GM18520 (cell line): ENCODE results near the gene TEX36.
"Not testable (repeated sequence)": the region's sequence is repeated elsewhere in the genome, so short reads cannot be mapped to it uniquely, and the experiment has no call there.

Experiments
- ATAC-seq: cut with Tn5 transposase; IDR thresholded peaks from one replicate; pipeline ENCODE4 v1.9.1; 2021; ENCODE audit not compliant: unreplicated experiment

The TEX36 gene, protein sequence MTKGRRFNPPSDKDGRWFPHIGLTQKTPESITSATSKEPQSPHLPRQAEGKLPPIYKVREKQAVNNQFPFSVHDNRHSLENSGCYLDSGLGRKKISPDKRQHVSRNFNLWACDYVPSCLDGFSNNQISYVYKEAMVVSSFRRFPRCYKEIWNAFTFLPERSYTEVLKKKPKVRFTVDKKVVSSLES

DNA sequence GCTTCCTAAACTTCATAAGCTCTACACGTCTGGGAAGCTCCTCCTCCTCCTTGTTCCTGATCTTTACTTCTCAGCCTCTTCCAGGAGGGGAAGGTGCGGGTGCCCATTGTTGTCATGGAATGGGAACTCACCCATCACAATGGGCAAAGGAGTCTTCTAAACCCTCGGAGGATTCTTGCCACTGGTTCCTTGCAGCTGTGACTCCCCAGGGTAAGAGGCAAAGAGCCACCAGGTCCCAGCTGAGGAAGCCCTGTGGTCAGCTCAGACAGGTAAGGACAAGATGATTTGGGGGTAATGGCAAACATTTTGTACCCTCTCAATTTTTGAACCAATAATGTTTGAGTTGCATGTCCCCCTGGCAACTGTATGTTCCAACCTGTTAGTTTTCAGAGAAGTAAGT, at the start of gene TEX36:
TSS of gene TEX36 (minus strand) at position 101 of the 400 bp plus-strand sequence. CDS start 174 bp downstream, outside the sequence.
- ATAC-seq = no peak

DNA sequence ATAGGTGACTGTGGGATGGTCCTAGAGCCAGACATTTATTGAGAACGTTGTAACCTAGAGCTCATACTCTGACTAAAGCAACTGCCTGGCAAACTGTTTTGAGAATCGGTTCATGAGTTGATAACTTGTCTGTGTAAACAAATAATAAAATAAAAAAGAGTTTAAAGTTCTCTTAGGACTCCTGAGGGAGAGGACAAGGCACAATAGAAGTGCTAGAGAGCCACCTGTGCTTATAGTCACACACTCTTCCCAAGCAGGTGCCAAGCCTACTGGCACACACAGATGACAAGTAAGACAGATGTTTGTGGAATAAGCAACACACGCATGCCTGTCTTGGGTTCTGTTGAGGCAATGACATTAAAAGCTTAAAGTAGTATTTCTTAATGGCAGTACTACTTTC, 44.5 kb upstream of the TEX36 start:
- no peak for ATAC-seq

DNA sequence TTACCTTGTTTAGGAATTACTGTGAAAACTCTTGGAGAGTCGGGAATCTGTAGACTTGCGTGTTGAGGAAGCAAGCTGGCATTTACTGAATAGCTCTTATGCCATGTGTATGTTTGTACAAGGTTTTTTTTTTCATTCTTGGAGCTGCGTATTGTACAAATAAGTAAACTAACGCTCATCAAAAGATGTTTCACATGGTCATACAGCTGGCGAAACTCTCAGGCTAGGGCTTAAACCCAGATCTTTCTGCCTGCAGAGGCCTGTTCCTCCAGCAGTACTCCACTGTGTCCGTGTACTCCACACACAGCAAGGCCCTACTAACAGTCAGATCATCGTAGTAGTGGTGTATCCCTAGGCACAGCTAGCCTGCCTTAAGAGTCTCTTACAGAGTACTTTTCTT, 44.0 kb upstream of the TEX36 start:
- no peak for ATAC-seq

DNA sequence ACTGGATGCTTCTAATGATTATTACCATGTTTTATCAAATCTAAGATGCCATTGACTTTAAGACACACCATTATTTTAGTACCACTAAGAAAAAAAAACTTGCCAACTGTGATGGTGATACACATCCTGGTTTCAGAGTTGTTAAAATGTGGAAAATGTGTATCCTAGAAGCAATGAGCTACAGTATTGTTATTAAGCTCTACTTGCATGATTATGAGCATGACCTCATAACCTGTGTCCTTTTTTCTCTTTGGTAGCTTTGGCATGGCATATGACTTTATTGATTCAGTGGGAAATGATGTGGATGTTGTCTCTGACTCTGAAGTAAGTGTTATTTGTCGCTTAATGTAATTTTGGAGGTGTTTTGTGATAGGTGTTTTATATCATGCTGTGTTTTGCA, 39.8 kb upstream of the TEX36 start:
- ATAC-seq = no peak

DNA sequence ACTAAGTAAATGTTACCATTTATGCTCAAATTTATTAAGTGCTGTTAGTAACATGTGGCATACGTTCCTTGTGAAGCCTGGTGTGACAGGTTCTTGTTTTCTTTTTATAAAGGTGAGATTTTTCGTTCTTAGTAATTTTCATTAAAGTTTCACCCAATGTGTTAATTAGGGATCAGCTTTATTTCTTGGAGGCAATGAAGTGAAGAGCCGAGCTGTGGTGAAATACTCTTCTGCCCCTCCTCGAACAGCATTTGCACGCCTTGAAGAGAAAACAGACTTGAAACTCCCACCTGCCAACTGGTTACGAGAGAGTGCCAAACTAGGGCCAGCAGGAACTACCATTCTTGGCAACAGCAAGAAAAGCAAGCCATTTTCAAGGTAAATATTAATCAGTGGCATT, 38.1 kb upstream of the TEX36 start:
- ATAC-seq = peak; percentile 30

DNA sequence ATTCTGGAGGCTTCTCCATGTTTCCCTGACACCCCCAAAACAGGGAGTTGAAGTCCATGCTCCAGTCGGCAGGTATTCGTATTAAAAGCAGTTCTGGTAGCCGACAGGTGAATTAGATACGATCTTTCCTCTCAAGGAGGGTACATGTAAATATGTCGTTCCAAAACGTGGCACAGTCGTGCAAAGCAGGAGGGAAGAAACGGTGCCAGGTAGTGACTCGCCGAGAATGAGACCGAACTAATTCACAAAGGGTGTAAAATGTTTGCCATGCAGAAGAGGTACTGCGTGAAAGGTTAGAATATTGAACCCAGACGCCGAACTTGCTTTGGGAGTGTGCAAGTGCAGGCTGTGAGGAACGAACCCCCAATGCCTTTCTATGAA, 37.0 kb upstream of the TEX36 start:
- ATAC-seq = no peak

DNA sequence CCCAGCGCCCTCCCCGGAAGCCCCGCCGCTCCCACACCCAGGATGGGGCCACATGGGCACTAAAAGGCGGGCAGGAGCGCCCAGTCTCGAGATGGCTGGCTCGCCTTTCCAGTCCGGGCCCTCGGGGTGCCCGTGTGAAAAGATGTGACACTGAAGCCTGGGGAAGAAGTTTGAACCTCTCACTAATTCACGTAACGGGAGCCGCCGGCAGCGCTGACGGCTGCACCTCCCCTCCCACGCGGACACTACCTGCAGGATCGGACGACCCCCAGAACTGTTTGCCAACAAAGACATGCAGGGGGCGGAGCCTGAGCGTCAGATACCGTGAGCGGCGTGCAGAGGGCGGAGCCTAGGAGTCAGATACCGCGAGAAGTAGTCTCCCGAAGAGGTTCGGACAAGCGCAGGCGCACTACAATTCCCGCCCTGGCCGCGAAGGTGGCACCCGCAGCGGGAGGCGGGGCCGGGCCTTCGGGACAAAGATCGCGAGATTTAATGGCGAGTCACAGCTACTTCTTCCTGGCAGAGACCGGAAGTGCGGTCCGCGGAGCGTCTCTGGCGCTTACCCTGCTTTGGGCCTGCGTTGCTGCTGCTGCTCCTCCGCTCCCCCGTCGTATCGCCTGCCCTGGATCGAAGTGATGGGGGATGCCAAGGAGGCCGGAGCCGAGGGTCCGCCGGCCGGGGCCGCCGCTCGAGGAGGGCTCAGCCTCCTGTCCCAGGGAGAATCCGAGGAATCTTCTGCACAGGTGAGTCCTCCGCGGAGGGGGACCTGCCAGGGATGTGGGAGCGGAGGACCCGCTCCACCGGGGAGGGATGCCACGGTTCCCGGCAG, 36.4 kb upstream of the TEX36 start, which contains the start of gene EDRF1:
TSS of gene EDRF1 (plus strand) at position 537 of the 829 bp plus-strand sequence. CDS start at position 636, 99 bp downstream.
- ATAC-seq = peak; percentile 86

DNA sequence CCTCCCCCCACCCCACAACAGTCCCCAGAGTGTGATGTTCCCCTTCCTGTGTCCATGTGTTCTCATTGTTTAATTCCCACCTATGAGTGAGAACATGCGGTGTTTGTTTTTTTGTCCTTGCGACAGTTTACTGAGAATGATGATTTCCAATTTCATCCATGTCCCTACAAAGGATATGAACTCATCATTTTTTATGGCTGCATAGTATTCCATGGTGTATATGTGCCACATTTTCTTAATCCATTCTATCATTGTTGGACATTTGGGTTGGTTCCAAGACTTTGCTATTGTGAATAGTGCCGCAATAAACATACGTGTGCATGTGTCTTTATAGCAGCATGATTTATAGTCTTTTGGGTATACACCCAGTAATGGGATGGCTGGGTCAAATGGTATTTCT, 31.8 kb upstream of the TEX36 start:
- not testable (repeated sequence) for ATAC-seq

DNA sequence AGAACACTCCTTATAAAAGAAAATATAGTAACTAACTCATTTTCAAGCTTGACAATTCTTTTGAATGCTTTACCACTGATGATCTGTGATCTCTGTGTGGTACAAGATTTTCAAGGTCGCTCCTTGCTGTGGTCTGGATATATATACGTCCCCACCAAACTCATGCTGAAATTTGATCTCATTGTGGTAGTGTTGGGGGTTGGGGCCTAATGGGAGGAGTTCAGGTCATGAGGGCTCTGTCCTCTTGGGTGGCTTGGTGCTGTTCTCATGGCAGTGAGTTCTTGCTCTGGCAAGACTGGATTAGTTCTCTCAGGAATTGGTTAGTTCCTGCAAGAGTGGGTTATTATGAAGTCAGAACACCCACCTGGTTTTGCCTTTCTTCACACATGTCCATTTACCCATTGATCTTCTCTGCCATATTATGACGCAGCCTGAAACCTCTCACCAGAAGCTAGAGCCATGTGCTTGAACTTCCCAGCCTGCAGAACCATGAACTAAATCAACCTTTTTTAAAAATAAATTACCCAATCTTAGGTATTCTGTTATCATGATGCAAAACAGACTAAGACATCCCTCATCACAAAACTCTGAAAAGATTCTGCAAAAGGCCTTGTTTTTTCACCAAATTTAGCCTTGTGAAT, 28.3 kb upstream of the TEX36 start:
- no peak for ATAC-seq

DNA sequence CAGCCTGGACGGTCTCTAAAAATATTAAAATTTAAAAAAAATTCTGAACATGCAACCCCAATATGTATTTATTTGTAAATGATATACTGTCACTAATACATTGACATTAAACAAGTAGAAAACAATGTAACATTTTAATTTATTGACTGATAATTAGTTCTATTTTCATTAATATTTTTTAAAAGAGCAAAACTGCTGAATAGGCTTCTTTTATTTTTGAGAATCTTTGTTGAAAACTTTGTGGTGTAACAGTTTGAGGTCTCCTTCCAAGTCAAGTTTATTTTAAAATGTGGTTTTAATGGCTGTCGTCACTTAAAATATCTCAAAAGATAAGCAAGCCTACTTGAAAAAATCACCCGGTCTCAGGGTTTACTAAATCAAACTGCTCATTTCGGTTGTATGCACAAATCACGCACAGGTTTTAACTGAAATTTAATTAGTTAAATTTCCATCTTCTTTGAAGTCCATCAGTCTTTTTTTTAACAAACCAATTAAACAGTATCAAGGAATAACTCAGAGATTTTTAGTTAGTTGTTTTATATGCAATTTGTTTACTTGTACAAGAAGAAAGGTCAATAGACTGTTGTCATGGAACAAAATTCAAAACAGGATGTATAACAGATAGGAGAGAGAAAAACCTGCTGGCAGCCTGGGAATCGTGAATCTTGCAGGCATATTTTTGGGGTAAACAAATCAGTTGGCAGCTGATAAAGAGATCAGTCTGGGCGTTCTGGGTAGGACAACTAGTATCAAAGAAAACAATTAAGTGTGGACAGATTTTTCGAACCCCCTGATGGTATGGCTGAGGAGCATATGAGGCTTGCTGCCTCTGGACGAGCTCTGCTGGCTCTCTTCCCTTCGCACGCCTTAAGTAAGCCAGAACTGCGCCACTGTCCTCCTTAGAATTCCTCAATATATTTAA, 26.9 kb upstream of the TEX36 start:
- ATAC-seq = no peak

DNA sequence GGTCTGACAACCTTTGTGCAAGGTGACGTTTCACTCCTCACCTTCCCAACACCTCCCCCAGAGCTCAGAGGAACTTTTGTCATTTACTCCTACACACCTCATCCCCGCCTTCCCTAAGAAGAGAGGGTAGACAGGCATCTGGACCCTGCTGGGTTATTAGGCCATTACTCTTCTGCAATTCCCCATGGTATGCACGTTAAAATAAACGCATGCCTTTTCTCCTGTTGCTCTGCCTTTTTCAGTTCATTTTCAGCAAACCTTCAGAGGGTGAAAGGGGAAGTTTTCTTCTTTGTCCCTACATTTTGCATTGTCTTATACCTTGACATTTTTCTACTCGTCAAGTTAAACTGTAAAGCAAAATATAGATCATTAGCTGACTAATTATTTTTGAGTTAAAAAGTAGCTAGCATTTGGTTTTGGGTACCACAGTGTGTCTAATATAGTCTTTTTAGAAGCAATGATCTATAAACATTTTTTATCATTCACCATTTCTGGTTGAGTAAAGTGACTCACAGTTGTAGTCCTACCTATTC, 26.1 kb upstream of the TEX36 start:
- ATAC-seq = no peak

DNA sequence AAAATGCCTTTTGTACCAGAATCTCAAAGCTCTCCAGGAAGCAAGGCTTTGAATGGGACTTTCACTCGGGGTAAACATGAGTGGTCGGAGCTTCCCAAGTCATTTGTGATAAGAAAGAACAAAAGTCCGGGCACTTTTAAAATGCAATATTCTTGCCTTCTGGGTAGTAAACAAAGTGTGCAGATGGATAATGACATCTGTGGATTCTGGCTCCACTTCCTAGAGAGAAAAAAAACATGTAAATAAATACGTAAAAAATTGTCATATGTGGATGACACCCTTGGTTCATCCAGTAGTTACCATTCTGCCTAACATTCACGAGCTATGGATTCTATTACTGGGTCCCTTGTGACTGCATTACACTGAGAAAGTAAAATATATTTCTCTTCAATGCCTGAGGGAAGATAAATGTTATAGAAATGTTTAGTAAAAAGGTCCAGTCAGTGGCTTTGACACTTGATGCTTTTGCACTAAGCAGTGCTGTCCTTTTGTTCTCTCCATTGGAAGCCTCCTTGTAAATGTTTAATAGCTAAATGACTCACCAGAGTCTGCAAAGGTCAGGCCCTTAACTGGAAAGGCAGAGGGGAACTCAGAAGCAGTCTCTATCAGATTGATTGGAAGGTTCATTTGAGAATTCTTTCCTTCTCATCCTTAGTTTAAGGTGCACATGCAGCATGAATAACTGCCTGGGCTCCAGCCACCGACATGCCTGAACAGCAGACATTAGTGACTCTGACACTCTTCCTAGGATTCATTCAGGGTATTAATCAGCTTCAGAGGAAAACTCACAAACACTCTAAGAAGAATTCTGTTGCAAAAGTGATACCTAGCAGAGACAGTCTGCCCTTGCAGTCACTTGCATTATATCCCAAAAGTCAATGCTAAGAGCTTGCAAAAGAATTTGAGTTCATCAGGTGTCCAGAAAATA, 24.8 kb upstream of the TEX36 start:
- no peak for ATAC-seq

DNA sequence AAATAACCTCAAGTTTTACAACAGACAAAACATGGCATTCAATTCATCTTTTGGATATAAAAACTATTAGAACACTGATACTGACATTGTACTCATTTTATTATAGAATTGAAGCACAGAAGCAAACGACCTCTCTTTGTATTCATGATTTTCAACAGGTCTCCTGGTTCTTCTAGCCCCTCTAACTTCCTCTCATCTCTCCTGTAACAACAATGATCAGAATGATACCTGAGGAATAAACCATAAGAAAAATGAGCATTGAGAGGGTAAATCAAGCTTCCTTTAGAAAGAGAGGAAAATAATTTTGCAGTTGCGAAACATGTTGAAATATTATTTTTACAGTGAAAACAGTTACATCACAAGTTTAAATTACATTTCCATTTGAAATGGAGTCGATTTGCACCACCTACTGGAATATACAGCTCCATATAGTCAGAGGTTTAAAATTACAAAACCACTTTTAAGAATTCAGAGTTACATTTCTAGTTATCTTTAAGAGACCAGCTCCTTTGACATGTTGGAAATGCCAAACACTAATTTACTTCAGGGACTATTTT, 17.5 kb upstream of the TEX36 start:
- ATAC-seq = no peak

DNA sequence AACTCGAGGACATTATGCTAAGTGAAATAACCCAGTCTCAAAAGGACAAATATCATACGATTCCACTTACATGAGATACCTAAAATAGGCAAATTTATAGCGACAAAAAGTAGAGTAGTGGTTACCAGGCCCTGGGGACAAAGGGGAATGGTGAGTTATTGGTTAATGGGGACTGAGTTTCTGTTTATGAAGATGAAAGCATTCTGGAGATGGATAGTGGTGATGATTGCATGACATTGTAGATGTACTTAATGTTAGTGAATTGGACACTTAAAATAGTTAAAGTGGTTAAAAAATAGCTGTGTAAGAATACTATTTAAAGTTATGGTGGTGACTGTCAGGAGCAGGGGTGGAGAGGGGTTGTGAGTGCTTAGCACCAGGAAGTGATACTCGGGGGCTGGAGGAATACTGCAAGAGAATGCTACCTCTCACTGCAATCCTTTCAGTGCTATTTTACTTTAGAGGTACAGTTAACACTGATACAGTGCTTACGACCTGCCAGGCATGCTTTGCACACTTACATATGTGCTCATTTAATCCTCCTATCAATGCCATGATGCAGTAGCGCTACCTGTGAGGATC, 16.7 kb upstream of the TEX36 start:
- ATAC-seq = no peak

DNA sequence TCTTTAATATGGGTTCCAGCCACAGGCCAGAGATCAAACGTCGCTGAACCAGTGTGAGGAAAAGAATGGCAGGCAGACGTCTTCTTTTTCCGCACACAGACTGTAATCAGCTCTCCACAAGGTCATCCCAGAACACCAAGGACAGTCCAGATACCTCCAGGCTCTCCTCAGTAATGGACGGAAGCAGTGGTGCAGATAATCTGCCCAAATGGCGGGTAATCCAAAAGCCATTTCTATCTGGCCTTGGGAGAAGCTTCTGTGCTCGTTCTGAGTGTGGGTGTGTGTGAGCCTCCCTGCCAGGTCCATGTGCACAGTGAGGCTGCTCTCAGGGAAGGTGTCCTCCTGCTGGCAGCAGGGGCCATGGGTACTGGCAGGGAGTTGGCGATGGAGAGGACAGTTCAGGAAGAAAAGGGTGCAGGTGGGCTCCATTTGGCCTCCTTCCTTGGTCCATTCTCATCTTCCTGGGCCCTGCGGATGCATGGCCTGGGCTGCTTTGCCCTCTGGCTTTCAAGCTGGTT, 15.6 kb upstream of the TEX36 start:
- no peak for ATAC-seq

DNA sequence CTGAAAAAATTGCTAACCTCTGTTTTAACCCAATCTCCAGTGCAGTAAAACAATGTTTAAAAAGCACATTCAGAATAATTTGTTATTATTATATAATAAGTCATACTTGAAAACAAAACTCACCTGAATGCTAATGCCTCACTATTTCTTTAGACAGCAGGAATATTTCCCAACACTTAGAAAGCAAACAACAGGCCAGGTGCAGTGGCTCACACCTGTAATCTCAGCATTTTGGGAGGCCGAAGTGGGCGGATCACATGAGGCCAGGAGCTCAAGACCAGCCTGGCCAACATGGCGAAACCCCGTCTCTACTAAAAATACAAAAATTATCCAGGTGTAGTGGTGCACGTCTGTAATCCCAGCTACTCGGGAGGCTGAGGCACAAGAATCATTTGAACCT, 13.9 kb upstream of the TEX36 start:
- not testable (repeated sequence) for ATAC-seq

DNA sequence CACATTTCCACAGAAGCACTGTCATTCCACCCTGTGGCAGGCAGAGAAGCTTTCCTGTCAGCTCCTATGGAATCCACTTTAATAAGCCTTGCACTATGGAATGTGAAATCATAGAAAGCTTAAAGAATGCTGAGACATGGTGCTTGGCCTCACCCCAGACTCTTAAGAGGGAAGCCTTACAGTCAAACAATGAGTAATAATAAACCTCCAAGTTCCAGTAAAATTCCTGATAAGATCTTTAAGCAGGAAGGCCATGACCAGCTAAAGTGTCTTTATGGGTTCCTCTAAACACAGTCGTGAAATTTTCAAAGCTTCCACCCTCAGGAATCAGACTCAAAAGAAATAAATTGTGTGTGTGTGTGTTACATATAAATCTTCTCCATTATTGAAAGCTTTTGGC, 11.9 kb upstream of the TEX36 start:
- ATAC-seq = no peak

DNA sequence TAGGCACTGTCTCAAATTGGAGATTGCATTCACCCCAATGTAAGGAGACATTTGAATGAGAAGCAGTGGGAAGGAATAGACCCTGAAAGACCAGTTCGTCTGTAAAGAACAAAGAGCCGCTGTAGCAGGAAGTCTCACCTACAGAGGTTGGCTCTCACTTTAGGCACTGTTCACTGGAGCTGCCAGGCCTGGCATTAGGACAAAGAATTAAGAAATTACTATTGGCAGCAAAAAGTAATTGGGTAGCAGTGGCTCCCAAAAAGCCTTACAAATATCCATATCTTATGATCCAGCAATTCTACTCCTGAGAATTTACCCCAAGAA, 10.5 kb upstream of the TEX36 start:
- ATAC-seq = no peak
